CD14-positive monocyte (primary cell): ENCODE data around the gene TECPR2. TPM values are rescaled to one million over a fixed set of nuclear protein-coding genes. Genes with fewer than 3 reads are reported as not detected.
A peak's percentile ranks its signal among the peaks of the same experiment; 100 is the strongest.

Experiments
- DNase-seq, 3 donors: peaks; one replicate each; pipeline ENCODE4 v3.0.0-alpha.2; 2011 to 2022
- H2AFZ ChIP-seq: 2 replicates; pipeline ENCODE4 v1.6.0; 2012; ENCODE audit warnings: mild to moderate bottlenecking, low read depth, low read length, inconsistent platforms; ENCODE audit not compliant: insufficient read depth, poor library complexity, severe bottlenecking
- H3K27ac ChIP-seq, 2 donors: 1 replicate in 1 of 2; 2 replicates in 1 of 2; pipeline ENCODE4 v1.5.1; 2012 to 2013; ENCODE audit warnings: low read length in 2 of 2, control low read depth in 1 of 2, inconsistent platforms in 1 of 2, low read depth in 1 of 2, mild to moderate bottlenecking in 1 of 2
- H3K27me3 ChIP-seq, 2 donors: one replicate each; pipeline versions ENCODE4 v1.6.0 to v1.6.1; 2011 to 2013; ENCODE audit warnings: low read length in 2 of 2; ENCODE audit not compliant: control insufficient read depth in 2 of 2, insufficient read depth in 2 of 2
- H3K36me3 ChIP-seq, 2 donors: replicated peaks in 1 of 2; 1 replicate in 1 of 2; 2 replicates in 1 of 2; pipeline versions ENCODE4 v1.5.1 to v1.6.1; 2012 to 2013; ENCODE audit warnings: low read length in 2 of 2, control low read depth in 1 of 2, inconsistent platforms in 1 of 2, mild to moderate bottlenecking in 1 of 2; ENCODE audit not compliant: insufficient read depth in 2 of 2, control insufficient read depth in 1 of 2
- H3K4me1 ChIP-seq, 2 donors: 1 replicate in 1 of 2; 2 replicates in 1 of 2; pipeline versions ENCODE4 v1.5.1 to v1.6.1; 2012 to 2013; ENCODE audit warnings: low read length in 2 of 2, control low read depth in 1 of 2, inconsistent platforms in 1 of 2, mild to moderate bottlenecking in 1 of 2, moderate library complexity in 1 of 2; ENCODE audit not compliant: insufficient read depth in 2 of 2, control insufficient read depth in 1 of 2
- H3K4me2 ChIP-seq: replicated peaks from 2 replicates; pipeline ENCODE3; 2012; ENCODE audit warnings: low read length, moderate library complexity, mild to moderate bottlenecking; ENCODE audit not compliant: poor library complexity, severe bottlenecking; ENCODE audit errors: extremely low read depth
- H3K4me3 ChIP-seq, 3 experiments: fragments of 200-600 bp in 1 of 3; sonication (generic) in 1 of 3; replicated peaks in 1 of 3; 1 replicate in 2 of 3; 2 replicates in 1 of 3; pipeline ENCODE4 v1.5.1; 2011 to 2013; ENCODE audit warnings: low read length in 3 of 3, mild to moderate bottlenecking in 3 of 3, control low read depth in 2 of 3, low read depth in 2 of 3, inconsistent platforms in 1 of 3, moderate library complexity in 1 of 3
- H3K79me2 ChIP-seq: 2 replicates; pipeline ENCODE4 v1.6.0; 2012; ENCODE audit warnings: mild to moderate bottlenecking, control low read depth, inconsistent platforms, low read length, moderate library complexity; ENCODE audit not compliant: insufficient read depth
- H3K9ac ChIP-seq: 2 replicates; pipeline ENCODE4 v1.6.0; 2017; ENCODE audit warnings: low read length, mild to moderate bottlenecking; ENCODE audit not compliant: insufficient read depth, poor library complexity, severe bottlenecking
- H3K9me3 ChIP-seq, 2 donors: replicated peaks in 1 of 2; 1 replicate in 1 of 2; 2 replicates in 1 of 2; pipeline versions ENCODE4 v1.5.1 to v1.6.1; 2012 to 2013; ENCODE audit warnings: low read length in 2 of 2, control low read depth in 1 of 2; ENCODE audit not compliant: control insufficient read depth in 1 of 2, insufficient read depth in 1 of 2
- H4K20me1 ChIP-seq: 2 replicates; pipeline ENCODE4 v1.6.0; 2012; ENCODE audit warnings: mild to moderate bottlenecking, low read length, control low read depth, moderate library complexity; ENCODE audit not compliant: insufficient read depth
- H3K27ac Mint-ChIP-seq, 7 donors: one replicate each; pipeline ENCODE4 v1.8.0; 2020; ENCODE audit warnings: mild to moderate bottlenecking in 7 of 7, mixed read lengths in 7 of 7, moderate library complexity in 6 of 7, inconsistent platforms in 2 of 7
- H3K27me3 Mint-ChIP-seq, 3 donors: one replicate each; pipeline ENCODE4 v1.8.0; 2021 to 2022; ENCODE audit warnings: low read depth in 3 of 3, mild to moderate bottlenecking in 3 of 3, mixed read lengths in 3 of 3, moderate library complexity in 3 of 3, inconsistent platforms in 1 of 3
- H3K36me3 Mint-ChIP-seq, 2 donors: one replicate each; pipeline ENCODE4 v1.8.0; 2020; ENCODE audit warnings: mixed read lengths in 2 of 2, inconsistent platforms in 1 of 2, mild to moderate bottlenecking in 1 of 2
- H3K4me1 Mint-ChIP-seq: one replicate; pipeline ENCODE4 v1.8.0; 2020; ENCODE audit warnings: mild to moderate bottlenecking, mixed read lengths
- H3K4me3 Mint-ChIP-seq, 2 donors: one replicate each; pipeline ENCODE4 v1.8.0; 2020; ENCODE audit warnings: mild to moderate bottlenecking in 2 of 2, mixed read lengths in 2 of 2, moderate library complexity in 1 of 2
- H3K9me3 Mint-ChIP-seq, 7 donors: one replicate each; pipeline ENCODE4 v1.8.0; 2020 to 2022; ENCODE audit warnings: mixed read lengths in 7 of 7, mild to moderate bottlenecking in 6 of 7, moderate library complexity in 6 of 7, inconsistent platforms in 2 of 7
- CTCF ChIP-seq: fragments of 200-600 bp; IDR thresholded peaks from one replicate; pipeline ENCODE4 v1.8.0; 2022; ENCODE audit warnings: antibody characterized with exemption, mild to moderate bottlenecking
- WGBS: methylation state at CpG from one replicate; pipeline ENCODE4 v1.1.5; 2013; ENCODE audit warnings: missing lambda C conversion rate; ENCODE audit not compliant: insufficient coverage; 5-methylcytosine and 5-hydroxymethylcytosine counted together
- intact Hi-C, 2 donors: fragments of 100-400 bp; cut with micrococcal nuclease; formaldehyde crosslinking; loops; one replicate each; pipeline versions ENCODE4 v1.15.0 to v1.15.1; 2023
- polyA plus RNA-seq, 3 donors: library from polyadenylated mRNA; depleted of rRNA in 1 of 3; unstranded in 2 of 3; stranded (reverse) in 1 of 3; fragments of 300-500 nt in 2 of 3; fragments of >200 nt in 1 of 3; fragmentation: Illumina TruSeq in 2 of 3; gene quantifications; 1 replicate in 2 of 3; 2 replicates in 1 of 3; pipeline ENCODE4 v1.2.3, GENCODE V29; 2012 to 2021

Gene TECPR2
- polyA plus RNA-seq, 3 donors = 2.8 to 10.4 (median 6.4) TPM

DNA sequence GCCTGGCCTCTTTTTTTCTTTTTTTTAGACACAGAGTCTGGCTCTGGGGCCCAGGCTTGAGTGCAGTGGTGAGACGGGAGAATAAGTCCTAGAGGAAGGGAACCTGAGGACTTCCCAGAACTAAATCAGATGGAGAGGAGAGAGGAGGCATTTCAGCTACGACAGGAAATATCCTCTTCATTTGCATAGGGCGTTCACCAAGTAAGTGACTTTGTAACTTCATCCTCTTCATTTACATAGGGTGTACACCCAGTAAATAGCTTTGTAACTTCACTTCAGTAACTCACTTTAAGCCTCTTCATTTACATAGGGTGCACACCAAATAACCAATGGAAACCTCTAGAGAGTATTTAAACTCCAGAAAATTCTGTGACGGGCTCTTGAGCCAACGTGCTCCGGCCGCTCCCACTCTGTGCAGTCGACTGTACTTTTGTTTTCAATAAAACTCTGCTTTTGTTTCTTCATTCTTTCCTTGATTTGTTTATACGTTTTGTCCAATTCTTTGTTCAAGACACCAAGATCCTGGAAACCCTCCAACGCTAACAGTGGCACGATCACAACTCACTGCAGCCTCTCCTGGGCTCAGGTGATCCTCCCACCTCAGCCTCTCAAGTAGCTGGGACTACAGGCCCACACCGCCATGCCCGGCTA is 168.2 kb downstream of the TECPR2 start:
- H3K27ac Mint-ChIP-seq = peak overlapping the region; percentile 76 to 98 (median 91)
- H3K9ac ChIP-seq = peak overlapping the region; percentile 40
- peak overlapping the region; percentile 48 for H2AFZ ChIP-seq
- TF ChIP-seq CTCF = no peak
- H3K4me1 ChIP-seq = peaks cover 41 to 66% of the 10 kb centered on the region in 2 donors
- no peaks in the 10 kb centered on the region for H3K27me3 ChIP-seq
- H3K27ac ChIP-seq = peak overlapping the region; percentile 59 to 88
- H3K27me3 Mint-ChIP-seq = peaks cover 0 to 1% (median 1%) of the 10 kb centered on the region in 3 donors
- H3K4me3 Mint-ChIP-seq = peak overlapping the region; percentile 28 to 78
- H3K36me3 Mint-ChIP-seq = no peaks in the 10 kb centered on the region
- 87% methylated on average over 7 of the region's 13 CpGs for WGBS
- no peaks in the 10 kb centered on the region for H3K9me3 ChIP-seq
- no peaks in the 10 kb centered on the region for H4K20me1 ChIP-seq
- peak overlapping the region in 1 of 3 experiments; percentile 44 for H3K4me3 ChIP-seq
- H3K4me1 Mint-ChIP-seq = peaks cover 47% of the 10 kb centered on the region
- DNase-seq = peak; percentile 72 to 85 (median 73)
- intact Hi-C loops = no loop called here
- no peaks in the 10 kb centered on the region for H3K36me3 ChIP-seq
- no peaks in the 10 kb centered on the region for H3K79me2 ChIP-seq
- peaks cover 0 to 2% (median 0%) of the 10 kb centered on the region in 7 donors for H3K9me3 Mint-ChIP-seq
- peak overlapping the region; percentile 53 for H3K4me2 ChIP-seq

GRCh38 chr14:102532204-102532658 is 169.5 kb downstream of the TECPR2 start:
- no peak for DNase-seq
- Mint-ChIP-seq H3K27me3 (peaks cover 0 to 1% (median 1%) of the 10 kb centered on the region in 3 donors), H3K9me3 (no peaks in the 10 kb centered on the region), H3K4me1 (peaks cover 42% of the 10 kb centered on the region), H3K4me3 (no peak overlapping the region), H3K27ac (peak overlapping the region in 2 of 7 donors; percentile 18 to 40), H3K36me3 (no peaks in the 10 kb centered on the region)
- Histone ChIP-seq H3K79me2 (no peaks in the 10 kb centered on the region), H3K4me2 (no peak overlapping the region), H3K4me3 (no peak overlapping the region), H2AFZ (no peak overlapping the region), H4K20me1 (no peaks in the 10 kb centered on the region), H3K9ac (no peak overlapping the region), H3K27me3 (no peaks in the 10 kb centered on the region), H3K9me3 (no peaks in the 10 kb centered on the region), H3K27ac (peak overlapping the region in 1 of 2 donors; percentile 47), H3K4me1 (peaks cover 38 to 55% of the 10 kb centered on the region in 2 donors), H3K36me3 (no peaks in the 10 kb centered on the region)
- no peak for TF ChIP-seq CTCF
- 100% methylated on average over 1 of the region's 3 CpGs for WGBS
- intact Hi-C loops = no loop called here
